Loucy (cell line): Measurements from ENCODE around the gene CCL20.

Experiments
- H2AFZ ChIP-seq: fragments of 200-600 bp; sonication (generic); 2 replicates; pipeline ENCODE4 v1.6.0; 2016; ENCODE audit warnings: antibody characterized with exemption, mild to moderate bottlenecking, low read length, moderate library complexity
- H3F3A ChIP-seq: fragments of 200-600 bp; 2 replicates; pipeline ENCODE4 v1.6.0; 2016; ENCODE audit warnings: antibody characterized with exemption, low read depth, mild to moderate bottlenecking
- H3K27me3 ChIP-seq: fragments of 200-600 bp; sonication (generic); 2 replicates; pipeline ENCODE4 v1.6.1; 2014; ENCODE audit warnings: low read length, mild to moderate bottlenecking; ENCODE audit not compliant: insufficient read depth, poor library complexity, severe bottlenecking
- H3K36me3 ChIP-seq: fragments of 200-600 bp; sonication (generic); 2 replicates; pipeline ENCODE4 v1.6.1; 2016; ENCODE audit warnings: low read length; ENCODE audit not compliant: insufficient read depth
- H3K4me1 ChIP-seq: fragments of 200-600 bp; sonication (generic); 2 replicates; pipeline ENCODE4 v1.5.1; 2014; ENCODE audit warnings: low read length, mild to moderate bottlenecking; ENCODE audit not compliant: insufficient read depth, poor library complexity, severe bottlenecking
- H3K4me2 ChIP-seq: fragments of 200-600 bp; sonication (generic); 2 replicates; pipeline ENCODE4 v1.6.0; 2014; ENCODE audit warnings: antibody characterized with exemption, low read length, low read depth, mild to moderate bottlenecking; ENCODE audit not compliant: poor library complexity, severe bottlenecking
- H3K4me3 ChIP-seq: fragments of 200-600 bp; sonication (generic); 2 replicates; pipeline ENCODE4 v1.5.1; 2014; ENCODE audit warnings: low read length, mild to moderate bottlenecking, mixed read lengths; ENCODE audit not compliant: poor library complexity, severe bottlenecking
- H3K79me2 ChIP-seq: fragments of 200-600 bp; sonication (generic); 2 replicates; pipeline ENCODE4 v1.6.1; 2014; ENCODE audit warnings: low read length; ENCODE audit not compliant: insufficient read depth
- H3K9ac ChIP-seq: fragments of 200-600 bp; sonication (generic); 2 replicates; pipeline ENCODE4 v1.6.0; 2014; ENCODE audit warnings: mild to moderate bottlenecking, low read depth, low read length, moderate library complexity; ENCODE audit not compliant: poor library complexity, severe bottlenecking
- H3K9me2 ChIP-seq: fragments of 200-600 bp; sonication (generic); replicated peaks from 2 replicates; pipeline ENCODE4 v1.6.1; 2016; ENCODE audit warnings: low read depth, low read length, mixed read lengths
- H3K9me3 ChIP-seq: fragments of 200-600 bp; sonication (generic); 2 replicates; pipeline ENCODE4 v1.6.1; 2014; ENCODE audit warnings: mild to moderate bottlenecking, antibody characterized with exemption, low read length, low read depth; ENCODE audit not compliant: insufficient read depth
- H4K20me1 ChIP-seq: fragments of 200-600 bp; sonication (generic); 2 replicates; pipeline ENCODE4 v1.6.0; 2014; ENCODE audit warnings: antibody characterized with exemption, low read length, mild to moderate bottlenecking; ENCODE audit not compliant: insufficient read depth, poor library complexity, severe bottlenecking
- EZH2phosphoT487 ChIP-seq: fragments of 200-600 bp; IDR thresholded peaks from 2 replicates; pipeline ENCODE4 v1.6.1; 2018; ENCODE audit warnings: antibody characterized with exemption, mild to moderate bottlenecking, moderate library complexity, borderline replicate concordance
- TF ChIP-seq, protein P1 (sequence below): fragments of 200-600 bp; sonication (generic); conservative IDR thresholded peaks from 2 replicates; pipeline ENCODE4 v1.5.1; 2014; ENCODE audit warnings: mild to moderate bottlenecking, antibody characterized with exemption, low read length

CCL20 gene

DNA sequence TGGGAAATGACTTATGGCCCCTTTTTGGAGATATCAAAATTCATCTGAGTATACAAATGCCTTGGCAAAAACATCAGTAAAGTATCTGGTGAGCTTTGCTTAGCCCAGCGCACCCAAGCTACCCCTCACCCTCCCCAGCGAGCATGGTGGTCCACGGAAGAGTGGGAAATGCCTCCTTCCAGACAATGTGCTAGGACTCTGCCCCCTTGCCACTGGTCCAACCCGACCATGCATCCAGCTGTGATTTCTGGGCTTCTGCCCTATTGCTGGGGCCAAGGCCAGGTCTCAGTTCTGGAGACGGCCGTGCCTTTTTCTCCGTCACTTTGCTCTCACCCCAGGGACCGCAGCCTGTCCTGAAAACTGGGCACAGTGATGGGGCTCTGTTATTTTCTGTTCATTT lies 31.8 kb upstream of the CCL20 start:
- H3K9ac ChIP-seq: no peak overlapping the region
- H3K4me2 ChIP-seq: no peak overlapping the region
- H3K9me2 ChIP-seq: no peaks in the 10 kb centered on the region
- H3K9me3 ChIP-seq: no peaks in the 10 kb centered on the region
- no peaks in the 10 kb centered on the region for H3K4me1 ChIP-seq
- no peaks in the 10 kb centered on the region for H3K79me2 ChIP-seq
- H2AFZ ChIP-seq: no peak overlapping the region
- H3K4me3 ChIP-seq: no peak overlapping the region
- H3F3A ChIP-seq: no peaks in the 10 kb centered on the region
- H4K20me1 ChIP-seq: no peaks in the 10 kb centered on the region
- H3K36me3 ChIP-seq: no peaks in the 10 kb centered on the region
- no peaks in the 10 kb centered on the region for H3K27me3 ChIP-seq
- TF ChIP-seq, protein P1, sequence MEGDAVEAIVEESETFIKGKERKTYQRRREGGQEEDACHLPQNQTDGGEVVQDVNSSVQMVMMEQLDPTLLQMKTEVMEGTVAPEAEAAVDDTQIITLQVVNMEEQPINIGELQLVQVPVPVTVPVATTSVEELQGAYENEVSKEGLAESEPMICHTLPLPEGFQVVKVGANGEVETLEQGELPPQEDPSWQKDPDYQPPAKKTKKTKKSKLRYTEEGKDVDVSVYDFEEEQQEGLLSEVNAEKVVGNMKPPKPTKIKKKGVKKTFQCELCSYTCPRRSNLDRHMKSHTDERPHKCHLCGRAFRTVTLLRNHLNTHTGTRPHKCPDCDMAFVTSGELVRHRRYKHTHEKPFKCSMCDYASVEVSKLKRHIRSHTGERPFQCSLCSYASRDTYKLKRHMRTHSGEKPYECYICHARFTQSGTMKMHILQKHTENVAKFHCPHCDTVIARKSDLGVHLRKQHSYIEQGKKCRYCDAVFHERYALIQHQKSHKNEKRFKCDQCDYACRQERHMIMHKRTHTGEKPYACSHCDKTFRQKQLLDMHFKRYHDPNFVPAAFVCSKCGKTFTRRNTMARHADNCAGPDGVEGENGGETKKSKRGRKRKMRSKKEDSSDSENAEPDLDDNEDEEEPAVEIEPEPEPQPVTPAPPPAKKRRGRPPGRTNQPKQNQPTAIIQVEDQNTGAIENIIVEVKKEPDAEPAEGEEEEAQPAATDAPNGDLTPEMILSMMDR: no peak
- TF ChIP-seq EZH2phosphoT487: no peak

- Histone ChIP-seq H4K20me1 (no peaks in the 10 kb centered on the region), H3F3A (no peaks in the 10 kb centered on the region), H3K27me3 (no peaks in the 10 kb centered on the region), H3K36me3 (no peaks in the 10 kb centered on the region), H3K4me1 (no peaks in the 10 kb centered on the region), H3K4me2 (no peak overlapping the region), H2AFZ (no peak overlapping the region), H3K4me3 (no peak overlapping the region), H3K9me2 (no peaks in the 10 kb centered on the region), H3K9me3 (no peaks in the 10 kb centered on the region), H3K79me2 (no peaks in the 10 kb centered on the region), H3K9ac (no peak overlapping the region)
- TF ChIP-seq, protein P1: no peak
Observed at GRCh38 chr2:227782804-227783203, 30.8 kb upstream of the CCL20 start.

DNA sequence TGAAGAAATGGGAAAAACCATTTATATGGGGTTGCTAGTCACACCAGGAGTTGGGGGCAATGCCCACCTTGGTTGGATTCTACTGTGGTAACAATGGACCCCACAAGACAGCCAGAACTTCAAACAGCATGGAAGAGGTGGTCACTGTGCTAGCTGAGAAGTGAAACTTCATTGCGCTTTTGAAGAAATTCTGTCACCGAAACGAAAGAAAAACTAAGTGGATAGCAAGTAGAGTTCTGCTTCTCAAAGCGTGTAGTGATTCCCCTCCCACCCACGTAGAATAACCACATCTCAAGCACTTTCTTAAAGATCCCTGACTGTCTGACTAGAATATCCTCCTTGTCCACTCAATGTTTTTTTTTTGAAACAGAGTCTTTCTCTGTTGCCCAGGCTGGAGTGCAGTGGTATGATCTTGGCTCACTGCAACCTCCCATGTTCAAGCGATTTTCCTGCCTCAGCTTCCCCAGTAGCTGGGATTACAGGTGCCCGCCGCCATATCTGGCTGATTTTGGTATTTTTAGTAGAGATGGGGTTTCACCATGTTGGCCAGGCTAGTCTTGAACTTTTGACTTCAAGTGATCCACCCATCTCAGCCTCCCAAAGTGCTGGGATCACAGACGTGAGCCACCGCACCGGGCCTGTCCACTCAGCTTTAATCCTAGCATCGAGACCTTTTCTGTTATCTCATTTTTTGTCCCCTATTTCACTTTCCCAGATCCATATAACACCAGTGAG lies 30.1 kb upstream of the CCL20 start:
- H3K79me2 ChIP-seq: no peaks in the 10 kb centered on the region
- H3K4me2 ChIP-seq: no peak overlapping the region
- TF ChIP-seq EZH2phosphoT487: no peak
- TF ChIP-seq, protein P1: no peak
- no peaks in the 10 kb centered on the region for H3K36me3 ChIP-seq
- H3K4me1 ChIP-seq: no peaks in the 10 kb centered on the region
- H3F3A ChIP-seq: no peaks in the 10 kb centered on the region
- no peaks in the 10 kb centered on the region for H4K20me1 ChIP-seq
- H3K4me3 ChIP-seq: no peak overlapping the region
- H3K9me2 ChIP-seq: no peaks in the 10 kb centered on the region
- H2AFZ ChIP-seq: no peak overlapping the region
- H3K27me3 ChIP-seq: no peaks in the 10 kb centered on the region
- no peaks in the 10 kb centered on the region for H3K9me3 ChIP-seq
- H3K9ac ChIP-seq: no peak overlapping the region
